DLD1 (cell line): ENCODE results near the gene GPC5.

Source experiments
- in situ Hi-C: cut with HindIII; loops from 2 replicates; pipeline ENCODE4 v1.10.0; 2017; ENCODE audit warnings: low sequenced_read_pairs

Gene GPC5

DNA sequence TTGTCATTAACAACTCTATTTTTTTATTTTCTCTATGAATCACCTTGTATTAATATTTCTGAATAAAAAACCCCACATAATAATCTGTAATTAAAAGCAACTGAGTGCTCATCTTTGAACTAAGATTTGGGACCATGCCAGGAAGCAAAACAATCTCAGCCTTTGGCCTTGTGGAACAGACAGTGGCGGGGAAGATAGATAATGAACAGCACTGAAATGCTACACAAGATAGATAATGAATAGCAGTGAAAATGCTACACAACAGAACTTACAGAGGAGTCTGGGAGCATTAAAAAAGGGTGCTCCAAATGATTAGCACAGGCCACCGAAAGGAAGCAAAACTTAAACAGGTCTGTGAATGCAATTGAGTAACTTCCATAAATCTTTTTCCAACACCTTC is 134.9 kb downstream of the GPC5 start:
- in situ Hi-C loops, result no loop called here

DNA sequence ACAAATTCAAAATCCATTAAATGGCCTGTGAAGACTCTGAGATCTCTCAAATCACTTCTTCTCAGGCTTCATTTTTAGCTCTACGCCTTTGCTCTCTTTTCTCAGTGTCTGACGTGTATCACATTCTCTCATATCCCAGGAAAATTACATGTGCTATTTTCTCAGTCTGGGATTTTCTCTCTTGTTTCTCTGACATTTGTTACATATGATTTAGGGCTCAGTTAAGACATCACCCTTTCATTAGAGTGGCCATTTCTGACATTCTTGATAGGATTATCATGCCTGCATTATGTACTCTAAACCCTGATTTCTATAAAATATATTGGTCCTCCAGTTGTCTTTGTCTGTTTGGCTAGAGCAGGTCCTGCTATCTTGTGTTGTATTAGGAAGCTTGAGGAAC is 136.6 kb downstream of the GPC5 start:
- in situ Hi-C loops, result no loop called here

DNA sequence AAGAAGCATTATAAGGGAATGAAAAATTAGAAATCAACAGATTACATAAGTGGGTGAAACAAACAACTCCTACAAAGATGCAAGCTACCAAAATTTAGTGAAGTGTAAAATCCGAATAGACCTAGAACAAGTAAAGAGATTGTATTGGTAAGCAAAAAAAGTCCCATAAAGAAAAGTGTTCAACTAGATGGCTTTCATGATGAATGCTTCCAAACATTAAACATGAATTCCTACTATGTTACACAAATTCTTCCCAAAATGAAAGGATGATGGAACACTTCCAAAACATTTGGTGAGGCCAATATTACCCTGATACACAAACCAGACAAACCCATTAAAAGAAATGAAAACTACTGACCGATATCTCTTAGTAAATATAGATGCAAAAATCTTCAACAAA is 139.0 kb downstream of the GPC5 start:
- in situ Hi-C loops, result no loop called here

DNA sequence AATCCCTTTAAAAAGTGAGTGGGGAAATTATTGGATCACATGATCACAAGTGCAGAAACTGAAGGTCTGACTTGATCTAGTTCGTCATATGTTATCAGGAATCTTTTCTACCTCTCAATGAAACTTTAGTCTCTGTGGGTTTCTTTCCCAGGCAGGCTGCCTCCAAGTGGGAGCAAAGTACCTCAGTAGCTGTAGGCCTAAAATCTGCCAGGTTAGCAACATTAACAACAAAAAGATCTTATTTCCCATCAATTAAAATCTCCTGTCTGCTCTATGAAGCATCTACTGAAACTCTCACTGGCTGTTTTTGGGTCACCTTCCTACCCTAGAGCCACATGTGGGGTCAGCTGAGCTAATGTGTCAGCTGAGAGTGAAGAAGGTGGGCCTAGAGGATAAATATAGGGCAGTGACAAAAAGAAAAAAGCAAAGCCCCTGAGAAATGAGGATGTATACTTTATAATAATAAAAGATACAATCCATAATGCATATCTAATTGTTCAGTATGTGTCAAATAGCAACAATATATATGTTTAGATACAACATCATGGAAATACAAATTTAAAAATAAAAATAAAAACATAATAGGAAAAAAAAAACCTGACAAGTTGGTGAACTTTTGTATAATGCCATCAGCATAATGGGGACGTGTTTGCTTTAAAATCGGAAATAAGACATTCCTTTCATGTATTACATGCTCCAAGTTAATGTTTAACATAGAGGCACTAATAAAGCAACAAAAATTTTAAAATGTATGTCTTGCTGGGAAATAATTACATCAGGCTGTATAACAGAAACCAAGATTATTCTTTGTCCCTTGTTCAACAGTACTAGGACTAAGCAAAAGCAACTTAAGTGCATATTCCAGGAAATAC is 141.1 kb downstream of the GPC5 start:
- in situ Hi-C loops, result no loop called here

DNA sequence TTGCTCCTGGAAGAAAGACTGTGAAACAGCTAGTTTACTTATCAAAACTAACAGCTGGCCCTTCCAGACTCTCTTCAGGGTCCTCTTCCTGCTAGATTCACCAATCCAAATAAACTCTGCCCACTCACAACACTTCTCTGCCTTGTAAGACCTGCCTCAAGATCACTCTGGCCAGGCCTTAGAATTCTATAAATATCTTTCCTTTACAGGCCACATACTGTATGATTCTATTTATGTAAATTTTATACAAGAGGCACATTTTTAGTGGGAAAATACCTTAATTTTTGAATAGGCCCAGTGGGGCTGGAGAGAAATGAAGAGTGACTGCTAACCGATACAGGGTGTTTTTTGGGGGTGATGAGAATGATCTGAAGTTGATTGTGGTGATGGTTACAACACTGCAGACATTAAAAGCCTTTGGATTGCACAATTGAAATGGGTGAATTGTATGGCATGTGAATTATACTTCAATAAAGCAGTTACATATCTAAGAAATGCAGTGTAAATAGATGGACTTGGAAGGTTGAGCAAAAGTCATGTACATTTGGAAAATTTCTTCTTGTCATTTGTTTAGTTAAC is 141.8 kb downstream of the GPC5 start:
- in situ Hi-C loops, result no loop called here

DNA sequence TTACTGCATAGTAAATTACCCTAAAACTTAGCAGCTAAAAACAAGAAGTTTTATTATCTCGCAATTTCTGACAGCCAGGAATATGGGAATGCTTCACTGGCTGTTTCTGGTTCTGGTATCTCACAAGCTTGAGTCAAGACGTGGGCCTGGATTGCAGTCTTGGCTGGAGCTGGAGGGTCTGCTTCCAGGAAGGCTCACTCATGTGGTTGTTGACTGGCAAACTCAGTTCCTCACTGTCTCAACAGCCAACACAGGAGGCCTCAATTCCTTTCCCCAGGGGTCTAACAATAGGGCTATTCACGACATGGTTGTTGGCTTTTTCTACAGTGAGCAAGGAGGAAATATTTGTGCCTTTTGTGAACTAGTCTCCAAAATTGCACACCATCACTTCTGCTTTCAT is 146.3 kb downstream of the GPC5 start:
- in situ Hi-C loops, result no loop called here

DNA sequence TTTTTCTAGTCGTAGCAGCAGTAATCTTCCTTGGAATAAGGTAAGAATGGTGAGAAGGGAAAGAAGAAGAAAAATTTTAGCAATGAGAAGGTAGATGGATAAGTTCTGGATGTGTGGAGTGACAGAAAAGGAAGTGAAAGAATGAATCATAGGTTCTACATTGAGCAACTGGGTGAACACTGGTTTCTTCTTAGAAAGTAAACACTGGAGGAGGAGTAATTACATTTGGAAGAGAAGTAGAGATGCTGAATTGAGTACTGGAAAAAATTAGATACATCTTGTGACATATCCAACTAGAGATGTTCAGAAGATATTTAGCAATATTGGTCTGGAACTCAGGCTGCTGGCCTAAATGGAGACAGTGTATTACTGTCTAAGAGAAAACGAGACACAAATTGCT is 148.5 kb downstream of the GPC5 start:
- in situ Hi-C loops, result no loop called here

DNA sequence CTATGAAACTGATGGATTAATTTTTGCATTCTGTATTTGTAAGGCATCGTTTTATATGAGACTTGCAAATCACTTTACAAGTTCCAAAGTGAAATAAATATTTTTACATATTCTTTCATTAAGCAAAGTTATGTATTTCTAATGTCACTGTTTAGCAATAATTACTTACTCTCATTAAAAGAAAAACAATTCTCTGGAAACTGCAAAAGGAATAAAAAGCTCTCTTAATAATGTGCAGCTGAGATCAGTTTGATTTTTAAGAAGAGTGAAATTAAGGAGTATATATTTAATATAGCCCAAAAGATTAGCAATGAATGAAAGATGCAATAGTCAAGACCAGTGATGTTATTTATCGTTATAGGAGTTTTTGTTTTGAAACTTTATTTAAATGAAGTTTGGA is 155.2 kb downstream of the GPC5 start:
- in situ Hi-C loops, result no loop called here

DNA sequence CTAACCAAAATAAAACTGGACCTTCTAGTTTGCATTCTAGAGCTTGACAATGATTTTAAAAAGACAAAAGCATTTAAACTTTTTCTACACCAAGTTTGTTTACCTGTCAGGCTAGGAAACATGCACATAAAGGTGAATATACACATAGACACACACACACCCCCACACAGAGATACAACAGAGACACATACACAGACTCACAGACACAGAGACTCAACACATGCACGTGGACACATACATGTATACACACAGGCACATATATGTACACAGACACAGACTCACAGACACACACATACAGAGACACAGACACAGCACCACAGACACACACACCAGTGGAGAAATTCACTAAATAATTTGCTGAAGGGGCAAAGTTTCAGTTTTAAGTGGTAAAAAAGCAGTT is 155.7 kb downstream of the GPC5 start:
- in situ Hi-C loops, result no loop called here

DNA sequence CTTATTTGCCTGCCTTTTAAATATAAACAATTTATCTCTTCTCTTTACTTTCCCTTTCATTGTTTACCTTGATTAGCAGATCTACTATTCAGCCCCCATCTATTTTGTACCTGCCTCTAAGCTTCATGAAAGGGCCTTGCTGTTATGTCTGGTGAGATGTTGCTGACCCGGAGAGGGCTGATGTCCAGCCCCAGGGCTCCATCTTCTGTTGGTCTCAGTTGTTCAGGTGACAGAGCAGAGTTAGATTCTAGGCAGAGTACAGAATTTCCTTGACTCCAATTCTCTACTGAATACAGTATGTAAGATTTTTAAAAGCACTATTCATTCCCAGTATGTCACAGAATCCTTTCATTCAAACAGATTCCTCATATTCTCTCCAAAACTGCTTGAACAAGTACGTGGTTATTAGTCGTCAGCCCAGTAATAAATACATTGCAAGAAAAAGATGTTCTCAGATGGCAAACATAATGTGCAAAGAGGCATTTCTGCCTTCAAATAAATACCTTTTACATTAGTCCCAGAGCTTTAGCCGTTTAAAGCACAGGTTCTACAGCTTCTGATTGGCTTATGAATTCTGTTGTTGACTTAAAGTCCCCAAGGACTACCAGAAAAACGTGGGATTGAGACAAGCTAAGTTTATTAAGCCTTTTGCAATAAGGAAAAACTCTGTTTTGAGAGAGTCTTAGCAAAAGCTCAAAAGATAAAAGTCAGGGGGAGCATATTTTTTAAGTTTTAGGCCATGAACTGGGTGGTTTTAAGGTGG is 159.1 kb downstream of the GPC5 start:
- in situ Hi-C loops, result no loop called here

DNA sequence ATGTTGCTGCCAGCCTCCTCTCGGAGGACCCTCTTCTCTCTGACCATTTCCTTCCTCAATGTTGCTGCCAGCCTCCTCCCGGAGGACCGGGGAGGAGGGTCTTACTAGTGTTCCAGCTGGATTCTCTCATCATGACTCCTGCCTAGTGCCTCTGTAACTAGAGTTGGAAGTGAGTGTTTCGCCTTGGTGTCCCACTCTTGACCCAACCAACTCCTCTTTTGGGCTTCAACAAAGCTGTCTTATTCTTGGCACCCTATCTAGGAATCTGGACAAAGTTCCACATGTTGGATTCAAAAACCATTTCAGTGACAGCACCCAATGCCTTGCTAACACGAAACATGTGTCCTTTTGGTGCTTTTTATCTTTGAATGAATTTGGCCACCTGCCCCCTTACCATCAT is 165.4 kb downstream of the GPC5 start:
- in situ Hi-C loops, result no loop called here

DNA sequence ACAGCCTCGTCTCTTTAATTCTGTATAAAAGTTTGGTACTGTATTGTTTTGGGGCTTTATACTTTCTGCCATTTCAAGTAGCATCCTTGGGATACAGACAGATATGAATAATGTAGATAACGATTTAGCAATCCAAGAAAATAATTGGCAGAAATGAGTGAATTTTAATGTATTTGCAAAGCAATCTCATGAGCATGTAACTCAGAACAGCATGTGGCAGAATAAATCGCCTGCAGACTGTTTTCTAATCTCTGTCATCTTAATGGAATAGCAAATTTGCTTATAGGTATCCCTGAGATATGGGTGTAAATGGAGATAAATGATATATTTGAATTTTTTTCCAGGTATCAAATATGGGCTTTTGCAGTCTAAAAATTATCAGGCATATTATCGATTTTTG is 166.0 kb downstream of the GPC5 start:
- in situ Hi-C loops, result no loop called here

DNA sequence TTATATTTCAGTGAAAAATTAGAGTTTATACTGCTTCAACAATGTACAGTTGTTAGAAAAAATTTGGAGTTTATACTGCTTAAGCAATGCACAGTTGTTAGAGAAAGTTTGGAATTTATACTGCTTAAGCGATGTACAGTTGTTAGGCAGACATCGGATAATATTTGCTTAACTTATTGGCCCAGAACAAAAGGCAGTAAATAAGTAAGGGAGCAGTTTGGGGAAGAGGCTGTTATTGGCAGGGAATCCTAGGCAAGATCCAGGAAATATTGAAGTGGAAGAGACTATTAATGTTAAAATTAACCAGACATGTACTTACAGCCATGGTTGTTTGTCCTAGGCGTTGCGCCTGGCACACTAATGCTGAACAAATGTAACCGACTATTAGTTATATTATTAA is 166.9 kb downstream of the GPC5 start:
- in situ Hi-C loops, result no loop called here

DNA sequence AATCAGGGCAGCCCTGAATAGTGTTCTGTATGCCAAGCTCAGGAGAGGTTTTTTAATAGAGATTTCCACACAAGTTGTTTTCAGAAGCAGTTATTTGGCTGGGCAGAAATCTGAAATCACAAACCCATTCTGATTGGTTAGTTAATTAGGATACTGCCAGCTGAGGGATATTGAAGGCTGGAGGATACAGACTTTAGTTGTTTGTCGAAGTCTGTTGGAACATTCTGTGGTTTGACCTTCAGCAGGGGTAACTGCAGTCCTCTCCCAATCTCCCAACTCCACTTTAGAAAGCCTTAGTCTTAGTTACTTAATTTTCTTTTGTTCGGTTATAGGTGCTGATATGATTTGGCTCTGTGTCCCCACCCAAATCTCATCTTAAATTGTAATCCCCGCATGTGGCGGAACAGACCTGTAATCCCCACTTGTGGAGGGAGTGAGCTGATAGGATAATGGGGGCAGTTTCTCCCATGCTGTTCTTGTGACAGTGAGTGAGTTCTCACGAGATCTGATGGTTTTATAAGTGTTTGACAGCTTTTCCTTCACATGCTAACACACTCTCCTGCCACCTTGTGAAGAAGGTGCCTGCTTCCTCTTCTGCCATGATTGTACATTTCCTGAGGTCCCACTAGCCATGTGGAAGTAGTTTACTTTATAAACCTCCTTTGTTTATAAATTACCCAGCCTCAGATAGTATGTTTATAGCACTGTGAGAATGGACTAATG is 169.2 kb downstream of the GPC5 start:
- in situ Hi-C loops, result no loop called here

DNA sequence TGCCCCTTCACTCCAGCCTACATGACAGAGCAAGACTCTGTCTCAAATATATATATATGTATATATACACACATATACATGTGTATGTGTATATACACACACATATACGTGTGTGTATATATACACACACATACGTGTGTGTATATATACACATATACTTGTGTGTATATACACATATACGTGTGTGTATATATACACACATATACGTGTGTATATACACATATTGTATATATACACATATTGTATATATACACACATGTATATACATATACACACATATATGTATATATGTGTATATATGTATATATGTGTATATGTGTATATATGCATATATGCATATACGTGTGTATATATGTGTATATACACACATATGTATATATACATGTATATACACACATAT is 173.3 kb downstream of the GPC5 start:
- in situ Hi-C loops, result no loop called here

DNA sequence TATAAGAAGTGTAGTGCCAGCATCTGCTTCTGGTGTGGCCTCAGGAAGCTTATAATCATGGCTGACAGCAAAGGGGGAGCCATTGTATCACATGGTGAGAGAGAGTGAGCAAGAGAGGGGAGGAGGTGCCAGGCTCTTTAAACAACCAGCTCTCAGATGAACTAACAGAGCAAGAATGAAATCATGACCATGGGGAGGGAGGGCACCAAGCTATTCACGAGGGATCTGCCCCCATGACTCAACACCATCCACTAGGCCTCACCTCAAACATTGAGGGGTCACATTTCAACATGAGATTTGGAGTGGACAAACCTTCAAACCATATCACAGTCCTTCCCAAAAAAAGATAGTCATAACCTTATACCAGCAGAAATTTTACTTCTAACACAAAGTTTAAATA is 174.0 kb downstream of the GPC5 start:
- in situ Hi-C loops, result no loop called here

DNA sequence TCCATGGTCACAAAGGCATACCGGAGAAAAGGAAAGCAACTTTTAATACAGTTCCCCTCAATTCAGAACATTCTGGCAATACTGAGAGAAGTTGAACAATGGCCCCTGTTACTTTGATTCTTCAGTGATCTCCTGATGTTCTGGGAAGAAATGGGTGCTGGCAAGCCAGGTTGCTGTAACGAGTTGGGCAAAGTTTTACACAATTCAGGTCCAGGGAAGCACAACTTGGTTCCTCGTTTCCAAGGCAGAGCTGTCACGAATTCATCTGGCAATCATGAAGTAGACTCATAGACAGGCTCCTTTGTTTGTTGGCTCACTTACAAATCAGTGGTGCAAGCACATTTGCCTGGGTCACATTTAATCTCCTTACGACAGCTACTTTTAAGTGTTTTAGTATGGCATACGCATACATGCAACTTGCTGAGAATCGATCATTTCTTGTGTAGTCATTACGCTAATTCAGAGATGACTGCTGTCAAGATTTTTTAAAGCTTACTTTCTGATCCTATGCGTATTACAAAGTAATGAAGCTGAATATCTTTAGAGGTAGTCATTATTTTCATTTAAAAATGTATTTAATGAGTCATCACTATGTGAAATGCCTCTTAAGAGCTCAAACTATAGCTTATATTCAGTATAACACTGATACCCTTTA is 174.7 kb downstream of the GPC5 start:
- in situ Hi-C loops, result no loop called here

DNA sequence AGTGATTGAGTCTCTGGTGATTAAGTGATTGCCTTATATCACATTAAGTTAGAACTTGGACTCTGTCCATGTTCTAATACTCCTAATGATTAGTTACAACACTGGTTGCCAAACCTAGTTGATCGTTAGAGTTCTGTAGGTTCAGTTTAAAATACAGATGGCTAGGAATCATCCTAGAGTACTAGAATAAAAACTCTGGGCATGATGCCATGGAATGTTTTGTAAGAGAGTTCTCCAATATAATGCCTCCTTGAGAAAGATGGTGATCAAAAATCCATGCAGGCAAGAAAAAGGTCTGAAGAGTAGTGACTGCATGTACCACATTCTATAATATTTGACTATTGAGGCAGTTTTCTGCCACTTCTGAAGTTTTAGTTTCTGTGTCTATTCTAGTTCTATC is 176.3 kb downstream of the GPC5 start:
- in situ Hi-C loops, result no loop called here

DNA sequence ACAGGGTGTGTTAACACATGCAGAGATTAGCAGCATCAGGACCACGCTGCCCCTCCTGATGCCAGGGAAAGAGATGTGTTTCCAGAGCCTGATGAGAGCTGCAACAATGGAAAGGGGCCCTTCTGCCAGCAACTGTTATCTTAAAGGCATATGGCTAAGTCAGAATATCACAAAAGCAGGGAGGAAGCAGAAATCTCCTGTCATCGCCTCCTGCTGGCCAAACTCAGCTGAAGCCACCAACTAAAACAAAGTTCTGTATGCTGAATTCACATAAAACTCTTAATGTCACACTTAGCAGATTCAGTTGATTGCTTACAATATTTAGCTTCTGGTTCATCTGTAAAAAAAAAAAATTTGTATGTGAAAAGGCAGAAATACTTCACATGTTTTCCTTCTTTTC is 178.2 kb downstream of the GPC5 start:
- in situ Hi-C loops, result no loop called here

DNA sequence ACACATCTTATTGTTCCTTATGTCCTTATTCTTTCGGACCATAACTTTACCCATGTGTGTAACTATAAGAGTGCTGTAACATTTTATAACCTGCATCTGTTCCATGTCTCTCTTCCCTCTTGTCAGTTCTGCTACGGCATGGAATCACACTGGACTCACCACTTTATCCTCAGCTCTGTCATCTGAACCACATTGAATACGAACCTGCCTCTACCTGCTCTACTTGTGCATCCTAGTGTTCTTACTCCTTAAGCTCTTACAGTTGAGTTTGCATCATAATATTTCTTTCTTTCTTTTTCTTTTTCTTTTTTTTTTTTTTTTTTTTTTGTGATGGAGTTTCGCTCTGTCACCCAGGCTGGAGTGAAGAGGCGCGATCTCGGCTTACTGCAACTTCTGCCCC is 180.9 kb downstream of the GPC5 start:
- in situ Hi-C loops, result no loop called here

DNA sequence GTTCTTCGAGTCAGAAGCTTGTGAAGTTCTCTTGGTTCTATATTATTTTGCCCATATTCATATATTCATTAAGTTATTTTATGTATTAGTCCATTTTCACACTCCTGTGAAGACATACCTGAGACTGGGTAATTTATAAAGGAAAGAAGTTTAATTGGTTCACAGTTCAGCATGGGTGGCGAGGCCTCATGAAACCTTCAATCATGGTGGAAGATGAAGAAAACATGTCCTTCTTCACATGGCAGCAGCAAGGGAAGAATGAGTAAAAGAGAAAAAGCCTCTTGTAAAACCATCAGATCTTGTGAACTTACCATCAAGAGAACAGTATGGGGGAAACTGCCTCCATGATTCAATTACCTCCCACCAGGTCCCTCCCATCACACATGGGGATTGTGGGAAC is 182.3 kb downstream of the GPC5 start:
- in situ Hi-C loops, result no loop called here
